ENCODE results near the gene KICS2. TPM values are rescaled to one million over a fixed set of nuclear protein-coding genes. Genes with fewer than 3 reads are reported as not detected.

KICS2 gene
- total and polyA plus RNA-seq, 2 donors (not counting 3 experiments of a cell fraction or from before 2014, with no cell fraction given): 1.6 to 3.2 TPM

GRCh38 chr12:64189530-64189929, 32.6 kb downstream of the KICS2 start:
- no TSS peak for BruUV-seq (replicated peaks)
- intact Hi-C loops (cut with micrococcal nuclease): no loop called here

GRCh38 chr12:64187794-64188193, 34.3 kb downstream of the KICS2 start:
- Histone ChIP-seq H3K27me3 (ENCODE audit: control insufficient read depth in 2 of 2, insufficient read depth in 2 of 2, low read length in 2 of 2) (no peaks in the 10 kb centered on the region), H3K4me2 (ENCODE audit: insufficient read depth, low read length) (peak overlapping the region; percentile 75), H3K79me2 (ENCODE audit: control insufficient read depth, insufficient read depth, low read length) (no peaks in the 10 kb centered on the region), H3K27ac (ENCODE audit: insufficient read depth, low read depth, low read length) (peak overlapping the region; percentile 11), H3K36me3 (ENCODE audit: control insufficient read depth in 2 of 2, extremely low read depth in 1 of 2, insufficient read depth in 2 of 2, low read length in 2 of 2) (no peaks in the 10 kb centered on the region), H3K4me1 (ENCODE audit: control insufficient read depth, extremely low read depth, insufficient read depth, low read length) (peaks cover 21% of the 10 kb centered on the region), H3K9ac (replicated peaks; ENCODE audit: extremely low read depth, insufficient read depth, low read length) (no peak overlapping the region), H4K20me1 (replicated peaks; ENCODE audit: control insufficient read depth, extremely low read depth, insufficient read depth, low read length) (no peaks in the 10 kb centered on the region), H2AFZ (ENCODE audit: low read depth, low read length) (no peak overlapping the region), H3K9me1 (replicated peaks; ENCODE audit: control insufficient read depth, extremely low read depth, insufficient read depth, low read length) (no peaks in the 10 kb centered on the region), H3K4me3 (replicated peaks in 1 of 3; ENCODE audit: insufficient read depth in 1 of 3, low read depth in 1 of 3, low read length in 3 of 3) (no peak overlapping the region), H3K9me3 (replicated peaks; ENCODE audit: control insufficient read depth, insufficient read depth, low read length) (no peaks in the 10 kb centered on the region)
- TF ChIP-seq MYC (IDR thresholded peaks at IDR 0.05; ENCODE audit: low read depth, low read length) (no peak), POLR2AphosphoS5 (IDR thresholded peaks at IDR 0.05; ENCODE audit: insufficient read depth, low read depth, low read length) (no peak), EZH2 (IDR thresholded peaks at IDR 0.05; ENCODE audit: borderline replicate concordance, low read depth, low read length, severe bottlenecking) (no peak), POLR2A (IDR thresholded peaks at IDR 0.05; ENCODE audit: low read depth, low read length) (no peak), GATA2 (IDR thresholded peaks at IDR 0.05; ENCODE audit: insufficient read depth, insufficient read length, low read depth, low read length) (no peak), FOS (IDR thresholded peaks at IDR 0.05; ENCODE audit: borderline replicate concordance, insufficient read depth, low read length) (no peak), CTCF (IDR thresholded peaks at IDR 0.05; ENCODE audit: extremely low read depth in 1 of 2, insufficient read depth in 1 of 2, low read depth in 1 of 2, low read length in 2 of 2) (no peak), MAX (IDR thresholded peaks at IDR 0.05; ENCODE audit: insufficient read depth, insufficient read length) (no peak), JUN (IDR thresholded peaks at IDR 0.05; ENCODE audit: borderline replicate concordance, insufficient read depth, insufficient read length, low read depth) (no peak)
- dilution Hi-C loops (cut with MboI; ENCODE audit: extremely low pct_ligation_motif_present, low sequenced_read_pairs) (no loop called here), intact Hi-C loops (cut with micrococcal nuclease) (no loop called here)
- FAIRE-seq: no peak
- ChIA-PET POLR2A (no interaction called here), CTCF (interaction anchor here (0.7 to 1.4 kb wide), 5 partner anchors 12 to 348 kb away, joined by 3 to 6 read pairs (median 3); partner anchors contain the start of gene SRGAP1)
- DNase-seq (ENCODE audit: low read depth, low spot score): no peak
- BruUV-seq (replicated peaks): no TSS peak

More at GRCh38 chr12:64189530-64189929, 32.6 kb downstream of the KICS2 start:
- no peaks in the 10 kb centered on the region for H3K79me2 ChIP-seq (ENCODE audit: control insufficient read depth, insufficient read depth, low read length)
- H3K36me3 ChIP-seq (ENCODE audit: control insufficient read depth in 2 of 2, extremely low read depth in 1 of 2, insufficient read depth in 2 of 2, low read length in 2 of 2): no peaks in the 10 kb centered on the region
- no peak for DNase-seq (ENCODE audit: low read depth, low spot score)
- H3K4me2 ChIP-seq (ENCODE audit: insufficient read depth, low read length): no peak overlapping the region
- H3K9me1 ChIP-seq (replicated peaks; ENCODE audit: control insufficient read depth, extremely low read depth, insufficient read depth, low read length): no peaks in the 10 kb centered on the region
- no peak overlapping the region for H3K4me3 ChIP-seq (replicated peaks in 1 of 3; ENCODE audit: insufficient read depth in 1 of 3, low read depth in 1 of 3, low read length in 3 of 3)
- no peak for TF ChIP-seq EZH2 (IDR thresholded peaks at IDR 0.05; ENCODE audit: borderline replicate concordance, low read depth, low read length, severe bottlenecking)
- TF ChIP-seq POLR2AphosphoS5 (IDR thresholded peaks at IDR 0.05; ENCODE audit: insufficient read depth, low read depth, low read length): no peak
- TF ChIP-seq GATA2 (IDR thresholded peaks at IDR 0.05; ENCODE audit: insufficient read depth, insufficient read length, low read depth, low read length): no peak
- no peak for TF ChIP-seq JUN (IDR thresholded peaks at IDR 0.05; ENCODE audit: borderline replicate concordance, insufficient read depth, insufficient read length, low read depth)
- TF ChIP-seq FOS (IDR thresholded peaks at IDR 0.05; ENCODE audit: borderline replicate concordance, insufficient read depth, low read length): no peak
- no peak for TF ChIP-seq POLR2A (IDR thresholded peaks at IDR 0.05; ENCODE audit: low read depth, low read length)
- H3K27me3 ChIP-seq (ENCODE audit: control insufficient read depth in 2 of 2, insufficient read depth in 2 of 2, low read length in 2 of 2): no peaks in the 10 kb centered on the region
- H3K4me1 ChIP-seq (ENCODE audit: control insufficient read depth, extremely low read depth, insufficient read depth, low read length): peaks cover 21% of the 10 kb centered on the region
- no peak overlapping the region for H2AFZ ChIP-seq (ENCODE audit: low read depth, low read length)
- ChIA-PET POLR2A (no interaction called here), CTCF (no interaction called here)
- no peak overlapping the region for H3K9ac ChIP-seq (replicated peaks; ENCODE audit: extremely low read depth, insufficient read depth, low read length)
- dilution Hi-C loops (cut with MboI; ENCODE audit: extremely low pct_ligation_motif_present, low sequenced_read_pairs): no loop called here
- no peaks in the 10 kb centered on the region for H4K20me1 ChIP-seq (replicated peaks; ENCODE audit: control insufficient read depth, extremely low read depth, insufficient read depth, low read length)
- H3K9me3 ChIP-seq (replicated peaks; ENCODE audit: control insufficient read depth, insufficient read depth, low read length): no peaks in the 10 kb centered on the region
- FAIRE-seq: no peak
- no peak overlapping the region for H3K27ac ChIP-seq (ENCODE audit: insufficient read depth, low read depth, low read length)

Data from endothelial cell of umbilical vein (primary cell).